T-cell (primary cell): ENCODE measurements around the gene DNAJB1. TPM values are rescaled to one million over a fixed set of nuclear protein-coding genes. Genes with fewer than 3 reads are reported as not detected.
"Not testable (repeated sequence)": the region's sequence is repeated elsewhere in the genome, so short reads cannot be mapped to it uniquely, and the experiment has no call there.

Experiments
- ATAC-seq, 4 experiments: fragments of 200-7000 bp in 3 of 4; fragments of 150-1000 bp in 1 of 4; cut with Tn5 transposase; replicated peaks in 1 of 4; 1 replicate in 3 of 4; 2 replicates in 1 of 4; pipeline ENCODE4 v1.10.0; 2021; ENCODE audit warnings: moderate library complexity in 3 of 4, mild to moderate bottlenecking in 2 of 4, moderate number of reproducible peaks in 1 of 4
- CTCF ChIA-PET, 2 donors: fragments of 300-600 bp; sonication (Branson Sonifier 250); formaldehyde crosslinking; loops; one replicate each; lab custom pipeline; 2022; ENCODE audit warnings: antibody characterized with exemption in 2 of 2; lab: Charles Lee
- POLR2A ChIA-PET, 2 donors: fragments of 300-600 bp; sonication (Branson Sonifier 250); formaldehyde crosslinking; loops; one replicate each; lab custom pipeline; 2022; ENCODE audit warnings: antibody characterized with exemption in 2 of 2; lab: Charles Lee
- DNase-seq, 35 experiments: peaks; one replicate each; pipeline versions ENCODE4 v3.0.0 to v3.0.0-alpha.2; 2013 to 2023
- H3K27ac ChIP-seq: one replicate; pipeline ENCODE4 v1.5.1; 2013; ENCODE audit warnings: low read length
- H3K27me3 ChIP-seq, 2 experiments: replicated peaks in 1 of 2; 1 replicate in 1 of 2; 2 replicates in 1 of 2; pipeline versions ENCODE4 v1.6.1 to v1.7.0; 2013; ENCODE audit warnings: low read length in 1 of 2, mixed read lengths in 1 of 2; ENCODE audit not compliant: control insufficient read depth in 2 of 2, insufficient read depth in 2 of 2; ENCODE audit errors: extremely low read depth in 1 of 2
- H3K36me3 ChIP-seq, 2 donors: 1 replicate in 1 of 2; 2 replicates in 1 of 2; pipeline versions ENCODE4 v1.6.1 to v1.7.0; 2013; ENCODE audit warnings: low read length in 1 of 2; ENCODE audit not compliant: control insufficient read depth in 2 of 2, insufficient read depth in 1 of 2; ENCODE audit errors: extremely low read depth in 1 of 2
- H3K4me1 ChIP-seq, 2 experiments: 1 replicate in 1 of 2; 2 replicates in 1 of 2; pipeline versions ENCODE4 v1.6.1 to v1.7.0; 2013; ENCODE audit warnings: low read length in 2 of 2, mixed read lengths in 1 of 2; ENCODE audit not compliant: insufficient read depth in 2 of 2, control insufficient read depth in 1 of 2; ENCODE audit errors: extremely low read depth in 1 of 2
- H3K4me3 ChIP-seq, 2 donors: 1 replicate in 1 of 2; 2 replicates in 1 of 2; pipeline versions ENCODE4 v1.5.1 to v1.7.0; 2013; ENCODE audit warnings: mild to moderate bottlenecking in 2 of 2, low read length in 1 of 2, moderate library complexity in 1 of 2; ENCODE audit not compliant: control insufficient read depth in 1 of 2; ENCODE audit errors: extremely low read depth in 1 of 2
- H3K9me3 ChIP-seq: 2 replicates; pipeline ENCODE4 v1.7.0; 2013
- H3K27ac Mint-ChIP-seq, 2 donors: one replicate each; pipeline ENCODE4 v1.8.0; 2020 to 2021; ENCODE audit warnings: mild to moderate bottlenecking in 2 of 2, mixed read lengths in 2 of 2
- H3K27me3 Mint-ChIP-seq, 2 donors: one replicate each; pipeline ENCODE4 v1.8.0; 2021 to 2022; ENCODE audit warnings: mixed read lengths in 2 of 2
- H3K36me3 Mint-ChIP-seq: one replicate; pipeline ENCODE4 v1.8.0; 2021; ENCODE audit warnings: mixed read lengths
- H3K4me1 Mint-ChIP-seq, 3 donors: one replicate each; pipeline ENCODE4 v1.8.0; 2020 to 2022; ENCODE audit warnings: mixed read lengths in 3 of 3, mild to moderate bottlenecking in 1 of 3
- H3K4me3 Mint-ChIP-seq, 3 donors: one replicate each; pipeline ENCODE4 v1.8.0; 2020 to 2022; ENCODE audit warnings: mild to moderate bottlenecking in 3 of 3, mixed read lengths in 3 of 3, moderate library complexity in 3 of 3
- H3K9me3 Mint-ChIP-seq, 3 donors: one replicate each; pipeline ENCODE4 v1.8.0; 2020 to 2022; ENCODE audit warnings: mixed read lengths in 3 of 3
- WGBS: methylation state at CpG from one replicate; pipeline ENCODE4 v1.1.5; 2013; ENCODE audit warnings: missing lambda C conversion rate; ENCODE audit not compliant: insufficient coverage; 5-methylcytosine and 5-hydroxymethylcytosine counted together
- total RNA-seq, 35 experiments: library from RNA in 6 of 35; stranded (reverse) in 6 of 35; fragments of 120-200 nt in 1 of 35; gene quantifications; one replicate each; pipeline versions ENCODE4 v1.2.1 to v1.2.4 and lab custom pipeline; 2013 to 2026

Gene DNAJB1
- total RNA-seq, 5 donors from 2014 or later (not counting 1 experiment from before 2014, with no cell fraction given) = 158 to 575 (median 165) TPM

GRCh38 chr19:14550201-14550754, 32.1 kb upstream of the DNAJB1 start:
- Mint-ChIP-seq H3K27me3 (no peaks in the 10 kb centered on the region), H3K36me3 (peaks cover 4% of the 10 kb centered on the region), H3K4me3 (no peak overlapping the region), H3K4me1 (peaks cover 48 to 52% (median 49%) of the 10 kb centered on the region in 3 donors), H3K9me3 (no peaks in the 10 kb centered on the region), H3K27ac (peak overlapping the region; percentile 73 to 92)
- Histone ChIP-seq H3K4me3 (no peak overlapping the region), H3K27ac (no peak overlapping the region), H3K36me3 (peaks cover 5 to 36% of the 10 kb centered on the region in 2 donors), H3K27me3 (no peaks in the 10 kb centered on the region), H3K4me1 (peaks cover 10 to 50% of the 10 kb centered on the region in 2 experiments), H3K9me3 (no peaks in the 10 kb centered on the region)
- POLR2A ChIA-PET = interaction anchor here in 1 of 2 donors (0.6 to 1.8 kb wide), 2 partner anchors 32 to 46 kb away, joined by 3 to 4 read pairs; partner anchors contain the start of gene DNAJB1
- DNase-seq (no peak), ATAC-seq (no peak)
- 69% methylated on average over 15 of the region's 15 CpGs for WGBS
- CTCF ChIA-PET = interaction anchor here (0.6 to 1.7 kb wide), 4 partner anchors 18 to 71 kb away, joined by 4 to 22 read pairs (median 8); no protein-coding TSS in a partner anchor

- H3K4me3 ChIP-seq = no peak overlapping the region
- CTCF ChIA-PET = no interaction called here
- DNase-seq = no peak
- WGBS = 91% methylated on average over 9 of the region's 9 CpGs
- peaks cover 12% of the 10 kb centered on the region for H3K36me3 Mint-ChIP-seq
- H3K9me3 ChIP-seq = no peaks in the 10 kb centered on the region
- no peak overlapping the region for H3K4me3 Mint-ChIP-seq
- no peaks in the 10 kb centered on the region for H3K27me3 ChIP-seq
- no peaks in the 10 kb centered on the region for H3K27me3 Mint-ChIP-seq
- peaks cover 26 to 35% (median 33%) of the 10 kb centered on the region in 3 donors for H3K4me1 Mint-ChIP-seq
- H3K27ac Mint-ChIP-seq = no peak overlapping the region
- ATAC-seq = no peak
- H3K36me3 ChIP-seq = peaks cover 3 to 26% of the 10 kb centered on the region in 2 donors
- H3K4me1 ChIP-seq = peaks cover 7 to 16% of the 10 kb centered on the region in 2 experiments
- POLR2A ChIA-PET = interaction anchor here in 1 of 2 donors (0.7 kb wide), 1 partner anchor 8 kb away, joined by 3 read pairs; no protein-coding TSS in a partner anchor
- no peak overlapping the region for H3K27ac ChIP-seq
- no peaks in the 10 kb centered on the region for H3K9me3 Mint-ChIP-seq
Measured at GRCh38 chr19:14545716-14546082, 27.5 kb upstream of the DNAJB1 start.

- ChIA-PET POLR2A (interaction anchor here in 1 of 2 donors (0.5 kb wide), 1 partner anchor 321 kb away, joined by 5 read pairs; no protein-coding TSS in a partner anchor), CTCF (interaction anchor here in 1 of 2 donors (0.5 kb wide), 1 partner anchor 10 kb away, joined by 8 read pairs; no protein-coding TSS in a partner anchor)
- Mint-ChIP-seq H3K9me3 (no peaks in the 10 kb centered on the region), H3K4me1 (peaks cover 21 to 30% (median 29%) of the 10 kb centered on the region in 3 donors), H3K36me3 (peaks cover 12% of the 10 kb centered on the region), H3K4me3 (no peak overlapping the region), H3K27ac (peak overlapping the region in 1 of 2 donors; percentile 34), H3K27me3 (no peaks in the 10 kb centered on the region)
- ATAC-seq (no peak), DNase-seq (no peak)
- no peaks in the 10 kb centered on the region for H3K27me3 ChIP-seq
- peaks cover 4 to 11% of the 10 kb centered on the region in 2 experiments for H3K4me1 ChIP-seq
- H3K36me3 ChIP-seq = peaks cover 0 to 20% of the 10 kb centered on the region in 2 donors
- H3K4me3 ChIP-seq = no peak overlapping the region
- H3K27ac ChIP-seq = no peak overlapping the region
- 92% methylated on average over 14 of the region's 21 CpGs for WGBS
- no peaks in the 10 kb centered on the region for H3K9me3 ChIP-seq
Measured at GRCh38 chr19:14544977-14545715, 26.9 kb upstream of the DNAJB1 start.

GRCh38 chr19:14544047-14544446, 25.9 kb upstream of the DNAJB1 start:
- Histone ChIP-seq H3K27me3 (no peaks in the 10 kb centered on the region), H3K4me3 (no peak overlapping the region), H3K4me1 (peaks cover 2 to 13% of the 10 kb centered on the region in 2 experiments), H3K9me3 (no peaks in the 10 kb centered on the region), H3K36me3 (peaks cover 0 to 16% of the 10 kb centered on the region in 2 donors), H3K27ac (no peak overlapping the region)
- ATAC-seq = no peak
- Mint-ChIP-seq H3K27ac (peak overlapping the region in 1 of 2 donors; percentile 44), H3K36me3 (peaks cover 12% of the 10 kb centered on the region), H3K27me3 (no peaks in the 10 kb centered on the region), H3K4me3 (no peak overlapping the region), H3K9me3 (no peaks in the 10 kb centered on the region), H3K4me1 (peaks cover 24 to 33% (median 32%) of the 10 kb centered on the region in 3 donors)
- DNase-seq = no peak
- ChIA-PET POLR2A (no interaction called here), CTCF (no interaction called here)
- 98% methylated on average over 4 of the region's 5 CpGs for WGBS

GRCh38 chr19:14542711-14543328, 24.6 kb upstream of the DNAJB1 start:
- Histone ChIP-seq H3K4me3 (no peak overlapping the region), H3K27me3 (no peaks in the 10 kb centered on the region), H3K36me3 (peaks cover 0 to 16% of the 10 kb centered on the region in 2 donors), H3K4me1 (peaks cover 2 to 13% of the 10 kb centered on the region in 2 experiments), H3K27ac (no peak overlapping the region), H3K9me3 (no peaks in the 10 kb centered on the region)
- WGBS = 86% methylated on average over 5 of the region's 7 CpGs
- Mint-ChIP-seq H3K36me3 (peaks cover 12% of the 10 kb centered on the region), H3K27ac (no peak overlapping the region), H3K27me3 (no peaks in the 10 kb centered on the region), H3K4me3 (no peak overlapping the region), H3K9me3 (no peaks in the 10 kb centered on the region), H3K4me1 (peaks cover 21 to 38% (median 33%) of the 10 kb centered on the region in 3 donors)
- ChIA-PET CTCF (interaction anchor here (0.7 to 1.0 kb wide), 2 partner anchors 39 to 143 kb away, joined by 3 to 4 read pairs; no protein-coding TSS in a partner anchor), POLR2A (interaction anchor here in 1 of 2 donors (0.7 kb wide), 1 partner anchor 8 kb away, joined by 13 read pairs; no protein-coding TSS in a partner anchor)
- ATAC-seq (no peak), DNase-seq (no peak)

- peaks cover 2 to 19% of the 10 kb centered on the region in 2 experiments for H3K4me1 ChIP-seq
- ATAC-seq, H3K27me3 ChIP-seq, H3K27ac ChIP-seq, H3K27ac Mint-ChIP-seq, H3K4me3 Mint-ChIP-seq, H3K4me3 ChIP-seq, H3K27me3 Mint-ChIP-seq, H3K9me3 Mint-ChIP-seq, POLR2A ChIA-PET, DNase-seq, H3K9me3 ChIP-seq: not testable (repeated sequence)
- Mint-ChIP-seq H3K36me3 (peaks cover 12% of the 10 kb centered on the region), H3K4me1 (peaks cover 30 to 45% (median 41%) of the 10 kb centered on the region in 3 donors)
- WGBS = 100% methylated on average over 1 of the region's 5 CpGs
- peaks cover 0 to 16% of the 10 kb centered on the region in 2 donors for H3K36me3 ChIP-seq
- CTCF ChIA-PET = interaction anchor here in 1 of 2 donors (0.7 kb wide), 1 partner anchor 49 kb away, joined by 3 read pairs; no protein-coding TSS in a partner anchor
Measured at GRCh38 chr19:14541979-14542378, 23.8 kb upstream of the DNAJB1 start.
